Liver (tissue), 9 donors: ENCODE results near the gene PARK7. TPM values are rescaled to one million over a fixed set of nuclear protein-coding genes. Genes with fewer than 3 reads are reported as not detected.

ENCODE experiments used
- DNase-seq: peaks from one replicate; pipeline ENCODE4 v3.0.0-alpha.2; 2017; ENCODE audit warnings: low spot score
- H3K27ac ChIP-seq, 2 donors: one replicate each; pipeline ENCODE4 v1.7.0; 2013; ENCODE audit warnings: inconsistent platforms in 2 of 2, low read length in 2 of 2, control low read depth in 1 of 2, low read depth in 1 of 2, mild to moderate bottlenecking in 1 of 2
- H3K27me3 ChIP-seq, 4 donors: one replicate each; pipeline versions ENCODE4 v1.6.1 to v1.7.0; 2013; ENCODE audit warnings: low read length in 3 of 4, inconsistent platforms in 1 of 4, mild to moderate bottlenecking in 1 of 4, moderate library complexity in 1 of 4; ENCODE audit not compliant: control insufficient read depth in 4 of 4, insufficient read depth in 4 of 4
- H3K36me3 ChIP-seq, 4 donors: one replicate each; pipeline versions ENCODE4 v1.6.1 to v1.7.0; 2013; ENCODE audit warnings: low read length in 3 of 4, mild to moderate bottlenecking in 3 of 4, low read depth in 1 of 4, moderate library complexity in 1 of 4; ENCODE audit not compliant: control insufficient read depth in 4 of 4, insufficient read depth in 3 of 4
- H3K4me1 ChIP-seq, 4 donors: one replicate each; pipeline versions ENCODE4 v1.6.1 to v1.7.0; 2013; ENCODE audit warnings: low read length in 3 of 4, mild to moderate bottlenecking in 3 of 4, moderate library complexity in 1 of 4; ENCODE audit not compliant: control insufficient read depth in 4 of 4, insufficient read depth in 4 of 4
- H3K4me3 ChIP-seq, 3 donors: one replicate each; pipeline versions ENCODE4 v1.6.1 to v1.7.0; 2013; ENCODE audit warnings: low read length in 3 of 3, control low read depth in 1 of 3, low read depth in 1 of 3, mild to moderate bottlenecking in 1 of 3
- H3K9ac ChIP-seq, 2 donors: one replicate each; pipeline ENCODE4 v1.7.0; 2013; ENCODE audit warnings: low read length in 2 of 2, mild to moderate bottlenecking in 2 of 2, moderate library complexity in 2 of 2, control low read depth in 1 of 2, low read depth in 1 of 2
- H3K9me3 ChIP-seq, 4 donors: one replicate each; pipeline versions ENCODE4 v1.6.1 to v1.7.0; 2013; ENCODE audit warnings: low read length in 3 of 4; ENCODE audit not compliant: control insufficient read depth in 4 of 4
- EGR1 ChIP-seq, 2 donors: IDR thresholded peaks; 2 replicates each; pipeline ENCODE4 v1.6.1; 2016 to 2018; ENCODE audit warnings: antibody characterized with exemption in 2 of 2, low read depth in 2 of 2
- FOXA1 ChIP-seq: IDR thresholded peaks from 2 replicates; pipeline ENCODE4 v1.6.1; 2016; ENCODE audit warnings: antibody characterized with exemption
- FOXA2 ChIP-seq: IDR thresholded peaks from 2 replicates; pipeline ENCODE4 v1.6.1; 2016; ENCODE audit warnings: antibody characterized with exemption
- GABPA ChIP-seq, 2 donors: IDR thresholded peaks in 1 of 2; conservative IDR thresholded peaks in 1 of 2; 2 replicates each; pipeline ENCODE4 v1.6.1; 2016; ENCODE audit warnings: antibody characterized with exemption in 2 of 2, mild to moderate bottlenecking in 1 of 2, moderate library complexity in 1 of 2
- HNF4A ChIP-seq, 2 donors: conservative IDR thresholded peaks; 2 replicates each; pipeline ENCODE4 v1.6.1; 2016; ENCODE audit warnings: antibody characterized with exemption in 2 of 2, mild to moderate bottlenecking in 2 of 2
- HNF4G ChIP-seq: IDR thresholded peaks from 2 replicates; pipeline ENCODE4 v1.6.1; 2016; ENCODE audit warnings: antibody characterized with exemption
- JUND ChIP-seq, 2 donors: IDR thresholded peaks; 2 replicates each; pipeline ENCODE4 v1.6.1; 2016; ENCODE audit warnings: antibody characterized with exemption in 2 of 2
- MAX ChIP-seq: IDR thresholded peaks from 2 replicates; pipeline ENCODE4 v1.6.1; 2016; ENCODE audit warnings: antibody characterized with exemption
- NR2F2 ChIP-seq: IDR thresholded peaks from 2 replicates; pipeline ENCODE4 v1.6.1; 2016; ENCODE audit warnings: antibody characterized with exemption
- RAD21 ChIP-seq, 2 donors: IDR thresholded peaks; 2 replicates each; pipeline ENCODE4 v1.6.1; 2016; ENCODE audit warnings: antibody characterized with exemption in 2 of 2, mild to moderate bottlenecking in 2 of 2
- RXRA ChIP-seq, 2 donors: IDR thresholded peaks; 2 replicates each; pipeline ENCODE4 v1.6.1; 2017 to 2018; ENCODE audit warnings: antibody characterized with exemption in 2 of 2, mild to moderate bottlenecking in 1 of 2
- SP1 ChIP-seq: IDR thresholded peaks from 2 replicates; pipeline ENCODE4 v1.6.1; 2018; ENCODE audit warnings: antibody characterized with exemption, mild to moderate bottlenecking
- TAF1 ChIP-seq: conservative IDR thresholded peaks from 2 replicates; pipeline ENCODE4 v1.6.1; 2016; ENCODE audit warnings: antibody characterized with exemption, mild to moderate bottlenecking
- YY1 ChIP-seq: IDR thresholded peaks from 2 replicates; pipeline ENCODE4 v1.6.1; 2016; ENCODE audit warnings: antibody characterized with exemption, mild to moderate bottlenecking
- WGBS: extraction: QIAGEN DNeasy Blood & Tissue Kit; methylation state at CpG from one replicate; pipeline ENCODE4 v1.1.7; 2013; 5-methylcytosine and 5-hydroxymethylcytosine counted together
- polyA plus RNA-seq, 2 donors: library from polyadenylated mRNA; stranded (reverse) in 1 of 2; unstranded in 1 of 2; fragments of 200-250 nt in 1 of 2; fragments of >200 nt in 1 of 2; fragmentation: Nextera tagmentation in 1 of 2; extraction: Ambion mirVana in 1 of 2; gene quantifications; one replicate each; pipeline versions ENCODE4 v1.2.1 to v1.2.3, GENCODE V29; 2013 to 2015
- total RNA-seq, 2 donors: library from RNA; depleted of rRNA; stranded (reverse); fragments of >200 nt; gene quantifications; one replicate each; pipeline ENCODE4 v1.2.3, GENCODE V29; 2014
- TF ChIP-seq, protein P1 (sequence below): IDR thresholded peaks from 2 replicates; pipeline ENCODE4 v1.6.1; 2016; ENCODE audit warnings: antibody characterized with exemption
- TF ChIP-seq, protein P2 (sequence below): IDR thresholded peaks from 2 replicates; pipeline ENCODE4 v1.6.1; 2016; ENCODE audit warnings: antibody characterized with exemption
- TF ChIP-seq, protein P3 (sequence below): IDR thresholded peaks from 2 replicates; pipeline ENCODE4 v1.6.1; 2016; ENCODE audit warnings: antibody characterized with exemption, mild to moderate bottlenecking
- TF ChIP-seq, protein P4 (sequence below): fragments of 150-350 bp; IDR thresholded peaks from 2 replicates; pipeline ENCODE4 v1.5.1; 2017; ENCODE audit warnings: improper control_type of control experiment, low read depth, low read length; ENCODE audit not compliant: missing input control
- donor health status: healthy.
- donor health status: healthy.
- donor health status: healthy.
- donor health status: healthy.
- donor health status: healthy.

PARK7 gene
- total and polyA plus RNA-seq, 4 donors: 107 to 297 (median 181) TPM

- Histone ChIP-seq H3K4me1 (peaks cover 0 to 16% (median 15%) of the 10 kb centered on the region in 4 donors), H3K9me3 (no peaks in the 10 kb centered on the region), H3K27me3 (no peaks in the 10 kb centered on the region), H3K27ac (no peak overlapping the region), H3K9ac (no peak overlapping the region), H3K36me3 (peaks cover 11 to 36% (median 27%) of the 10 kb centered on the region in 4 donors), H3K4me3 (no peak overlapping the region)
- no peak for TF ChIP-seq FOXA2
- TF ChIP-seq, protein P1, sequence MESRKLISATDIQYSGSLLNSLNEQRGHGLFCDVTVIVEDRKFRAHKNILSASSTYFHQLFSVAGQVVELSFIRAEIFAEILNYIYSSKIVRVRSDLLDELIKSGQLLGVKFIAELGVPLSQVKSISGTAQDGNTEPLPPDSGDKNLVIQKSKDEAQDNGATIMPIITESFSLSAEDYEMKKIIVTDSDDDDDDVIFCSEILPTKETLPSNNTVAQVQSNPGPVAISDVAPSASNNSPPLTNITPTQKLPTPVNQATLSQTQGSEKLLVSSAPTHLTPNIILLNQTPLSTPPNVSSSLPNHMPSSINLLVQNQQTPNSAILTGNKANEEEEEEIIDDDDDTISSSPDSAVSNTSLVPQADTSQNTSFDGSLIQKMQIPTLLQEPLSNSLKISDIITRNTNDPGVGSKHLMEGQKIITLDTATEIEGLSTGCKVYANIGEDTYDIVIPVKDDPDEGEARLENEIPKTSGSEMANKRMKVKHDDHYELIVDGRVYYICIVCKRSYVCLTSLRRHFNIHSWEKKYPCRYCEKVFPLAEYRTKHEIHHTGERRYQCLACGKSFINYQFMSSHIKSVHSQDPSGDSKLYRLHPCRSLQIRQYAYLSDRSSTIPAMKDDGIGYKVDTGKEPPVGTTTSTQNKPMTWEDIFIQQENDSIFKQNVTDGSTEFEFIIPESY: no peak
- no peak for TF ChIP-seq EGR1 (IDR thresholded peaks at IDR 0.05; ENCODE audit: low read depth in 2 of 2)
- peak; percentile 44 to 62 for TF ChIP-seq RXRA (IDR thresholded peaks at IDR 0.05)
- TF ChIP-seq SP1: peak; percentile 49
- TF ChIP-seq, protein P2, sequence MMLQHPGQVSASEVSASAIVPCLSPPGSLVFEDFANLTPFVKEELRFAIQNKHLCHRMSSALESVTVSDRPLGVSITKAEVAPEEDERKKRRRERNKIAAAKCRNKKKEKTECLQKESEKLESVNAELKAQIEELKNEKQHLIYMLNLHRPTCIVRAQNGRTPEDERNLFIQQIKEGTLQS: no peak
- peak; percentile 99 for TF ChIP-seq HNF4A (conservative IDR thresholded peaks at IDR 0.05)
- no peak for TF ChIP-seq JUND (IDR thresholded peaks at IDR 0.05)
- no peak for TF ChIP-seq YY1
- no peak for TF ChIP-seq NR2F2
- TF ChIP-seq TAF1: no peak
- peak; percentile 96 to 97 for TF ChIP-seq RAD21 (IDR thresholded peaks at IDR 0.05)
- TF ChIP-seq, protein P3, sequence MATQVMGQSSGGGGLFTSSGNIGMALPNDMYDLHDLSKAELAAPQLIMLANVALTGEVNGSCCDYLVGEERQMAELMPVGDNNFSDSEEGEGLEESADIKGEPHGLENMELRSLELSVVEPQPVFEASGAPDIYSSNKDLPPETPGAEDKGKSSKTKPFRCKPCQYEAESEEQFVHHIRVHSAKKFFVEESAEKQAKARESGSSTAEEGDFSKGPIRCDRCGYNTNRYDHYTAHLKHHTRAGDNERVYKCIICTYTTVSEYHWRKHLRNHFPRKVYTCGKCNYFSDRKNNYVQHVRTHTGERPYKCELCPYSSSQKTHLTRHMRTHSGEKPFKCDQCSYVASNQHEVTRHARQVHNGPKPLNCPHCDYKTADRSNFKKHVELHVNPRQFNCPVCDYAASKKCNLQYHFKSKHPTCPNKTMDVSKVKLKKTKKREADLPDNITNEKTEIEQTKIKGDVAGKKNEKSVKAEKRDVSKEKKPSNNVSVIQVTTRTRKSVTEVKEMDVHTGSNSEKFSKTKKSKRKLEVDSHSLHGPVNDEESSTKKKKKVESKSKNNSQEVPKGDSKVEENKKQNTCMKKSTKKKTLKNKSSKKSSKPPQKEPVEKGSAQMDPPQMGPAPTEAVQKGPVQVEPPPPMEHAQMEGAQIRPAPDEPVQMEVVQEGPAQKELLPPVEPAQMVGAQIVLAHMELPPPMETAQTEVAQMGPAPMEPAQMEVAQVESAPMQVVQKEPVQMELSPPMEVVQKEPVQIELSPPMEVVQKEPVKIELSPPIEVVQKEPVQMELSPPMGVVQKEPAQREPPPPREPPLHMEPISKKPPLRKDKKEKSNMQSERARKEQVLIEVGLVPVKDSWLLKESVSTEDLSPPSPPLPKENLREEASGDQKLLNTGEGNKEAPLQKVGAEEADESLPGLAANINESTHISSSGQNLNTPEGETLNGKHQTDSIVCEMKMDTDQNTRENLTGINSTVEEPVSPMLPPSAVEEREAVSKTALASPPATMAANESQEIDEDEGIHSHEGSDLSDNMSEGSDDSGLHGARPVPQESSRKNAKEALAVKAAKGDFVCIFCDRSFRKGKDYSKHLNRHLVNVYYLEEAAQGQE: no peak
- TF ChIP-seq GABPA (IDR thresholded peaks at IDR 0.05 in 1 of 2, conservative IDR thresholded peaks at IDR 0.05 in 1 of 2): no peak
- no peak for TF ChIP-seq FOXA1
- no peak for TF ChIP-seq MAX
- TF ChIP-seq, protein P4, sequence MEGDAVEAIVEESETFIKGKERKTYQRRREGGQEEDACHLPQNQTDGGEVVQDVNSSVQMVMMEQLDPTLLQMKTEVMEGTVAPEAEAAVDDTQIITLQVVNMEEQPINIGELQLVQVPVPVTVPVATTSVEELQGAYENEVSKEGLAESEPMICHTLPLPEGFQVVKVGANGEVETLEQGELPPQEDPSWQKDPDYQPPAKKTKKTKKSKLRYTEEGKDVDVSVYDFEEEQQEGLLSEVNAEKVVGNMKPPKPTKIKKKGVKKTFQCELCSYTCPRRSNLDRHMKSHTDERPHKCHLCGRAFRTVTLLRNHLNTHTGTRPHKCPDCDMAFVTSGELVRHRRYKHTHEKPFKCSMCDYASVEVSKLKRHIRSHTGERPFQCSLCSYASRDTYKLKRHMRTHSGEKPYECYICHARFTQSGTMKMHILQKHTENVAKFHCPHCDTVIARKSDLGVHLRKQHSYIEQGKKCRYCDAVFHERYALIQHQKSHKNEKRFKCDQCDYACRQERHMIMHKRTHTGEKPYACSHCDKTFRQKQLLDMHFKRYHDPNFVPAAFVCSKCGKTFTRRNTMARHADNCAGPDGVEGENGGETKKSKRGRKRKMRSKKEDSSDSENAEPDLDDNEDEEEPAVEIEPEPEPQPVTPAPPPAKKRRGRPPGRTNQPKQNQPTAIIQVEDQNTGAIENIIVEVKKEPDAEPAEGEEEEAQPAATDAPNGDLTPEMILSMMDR: peak; percentile 90
- TF ChIP-seq HNF4G: peak; percentile 95
- 53% methylated on average over 8 of the region's 8 CpGs for WGBS
- peak; percentile 66 for DNase-seq
Observed at GRCh38 chr1:7975212-7975865, 13.8 kb downstream of the PARK7 start.
